Spleen (tissue), 11 donors: ENCODE results near the gene BANP. TPM values are rescaled to one million over a fixed set of nuclear protein-coding genes. Genes with fewer than 3 reads are reported as not detected.
A peak's percentile ranks its signal among the peaks of the same experiment; 100 is the strongest.

Source experiments
- DNase-seq: peaks from one replicate; pipeline ENCODE4 v3.0.0-alpha.2; 2020
- H3K27ac ChIP-seq, 8 donors: fragments of 200-600 bp; sonication (generic) in 7 of 8; 1 replicate in 4 of 8; 2 replicates in 4 of 8; pipeline versions ENCODE4 v1.5.0 to v1.8.0; 2016 to 2021; ENCODE audit warnings: inconsistent platforms in 4 of 8, mild to moderate bottlenecking in 4 of 8, moderate library complexity in 1 of 8
- H3K27me3 ChIP-seq, 7 donors: fragments of 200-600 bp; sonication (generic) in 6 of 7; replicated peaks in 1 of 7; 1 replicate in 4 of 7; 2 replicates in 3 of 7; pipeline versions ENCODE4 v1.5.0 to v1.8.0; 2016 to 2021; ENCODE audit warnings: inconsistent platforms in 3 of 7, mild to moderate bottlenecking in 1 of 7
- H3K36me3 ChIP-seq, 6 donors: fragments of 200-600 bp; sonication (generic) in 5 of 6; 1 replicate in 4 of 6; 2 replicates in 2 of 6; pipeline versions ENCODE4 v1.5.0 to v1.8.0; 2016 to 2021; ENCODE audit warnings: inconsistent platforms in 2 of 6
- H3K4me1 ChIP-seq, 6 donors: fragments of 200-600 bp; sonication (generic) in 5 of 6; 1 replicate in 3 of 6; 2 replicates in 3 of 6; pipeline versions ENCODE4 v1.5.0 to v1.8.0; 2016 to 2021; ENCODE audit warnings: inconsistent platforms in 3 of 6
- H3K4me3 ChIP-seq, 8 donors: fragments of 200-600 bp; sonication (generic) in 7 of 8; 1 replicate in 4 of 8; 2 replicates in 4 of 8; pipeline versions ENCODE4 v1.5.0 to v1.8.0; 2016 to 2021; ENCODE audit warnings: inconsistent platforms in 4 of 8, mild to moderate bottlenecking in 4 of 8, moderate library complexity in 2 of 8
- H3K9me3 ChIP-seq, 8 donors: fragments of 200-600 bp; sonication (generic) in 7 of 8; 1 replicate in 4 of 8; 2 replicates in 4 of 8; pipeline versions ENCODE4 v1.5.0 to v1.8.0; 2016 to 2021; ENCODE audit warnings: inconsistent platforms in 4 of 8
- POLR2A ChIP-seq, 3 donors: fragments of 450-650 bp; IDR thresholded peaks; one replicate each; pipeline ENCODE4 v1.5.1; 2017; ENCODE audit warnings: antibody characterized with exemption in 3 of 3, mild to moderate bottlenecking in 1 of 3
- POLR2AphosphoS5 ChIP-seq, 3 donors: sonication (generic); formaldehyde crosslinking; IDR thresholded peaks; one replicate each; pipeline ENCODE4 v1.5.1; 2017; ENCODE audit warnings: antibody characterized with exemption in 3 of 3
- WGBS, 5 donors: extraction: QIAGEN DNeasy Blood & Tissue Kit in 3 of 5; methylation state at CpG; one replicate each; pipeline versions ENCODE4 v1.1.5 to v1.1.7; 2013 to 2018; 5-methylcytosine and 5-hydroxymethylcytosine counted together
- intact Hi-C: fragments of 100-400 bp; cut with DNase I; formaldehyde crosslinking; loops from one replicate; pipeline ENCODE4 v1.15.0; 2023; ENCODE audit warnings: low total_unique reads
- polyA plus RNA-seq, 3 donors: library from polyadenylated mRNA; stranded (reverse); fragments of 200-250 nt; gene quantifications; one replicate each; pipeline ENCODE4 v1.2.1, GENCODE V29; 2013
- total RNA-seq, 7 donors: library from RNA; depleted of rRNA in 3 of 7; stranded (reverse); fragments of >200 nt in 3 of 7; fragmentation: NEBNext Ultra II Directional in 4 of 7; extraction: Animal tissue kit (Norgen Biotek cat#: 25700) in 4 of 7; gene quantifications; one replicate each; pipeline versions ENCODE4 v1.1.0 to v1.2.1, GENCODE V29; 2016 to 2021
- TF ChIP-seq, protein P1 (sequence below), 11 experiments: fragments of 200-600 bp in 7 of 11; fragments of 450-650 bp in 4 of 11; sonication (generic) in 4 of 11; IDR thresholded peaks in 8 of 11; conservative IDR thresholded peaks in 3 of 11; 1 replicate in 7 of 11; 2 replicates in 4 of 11; pipeline versions ENCODE4 v1.4.0 to v1.8.0; 2016 to 2021; ENCODE audit warnings: antibody characterized with exemption in 11 of 11, inconsistent platforms in 4 of 11, mild to moderate bottlenecking in 1 of 11
- donor health status: healthy with polysubstance abuse.
- donor health status: DM: no; HTN: no; CAD: no; lungs with moderate emphysema.
- donor health status: DM: no; HTN: no; CAD: no.
- donor health status: Bipolar disorder and iron deficiency.
- donor health status: healthy.
- donor health status: DM: no; HTN: no; CAD: no.
- donor health status: DM: yes; HTN: yes; CAD: no.

BANP gene
- total and polyA plus RNA-seq, 10 donors = 15.9 to 57.1 (median 42.7) TPM

- peak; percentile 84 for DNase-seq
These were observed 15.5 kb downstream of the BANP start for GRCh38 chr16:87966685-87967185.

GRCh38 chr16:87968541-87968940 is 17.3 kb downstream of the BANP start:
- 86 to 91% (median 88%) methylated on average over 7 of the region's 7 CpGs for WGBS, 5 donors
- TF ChIP-seq POLR2A (IDR thresholded peaks at IDR 0.05) (no peak), POLR2AphosphoS5 (IDR thresholded peaks at IDR 0.05) (no peak)
- TF ChIP-seq, protein P1, sequence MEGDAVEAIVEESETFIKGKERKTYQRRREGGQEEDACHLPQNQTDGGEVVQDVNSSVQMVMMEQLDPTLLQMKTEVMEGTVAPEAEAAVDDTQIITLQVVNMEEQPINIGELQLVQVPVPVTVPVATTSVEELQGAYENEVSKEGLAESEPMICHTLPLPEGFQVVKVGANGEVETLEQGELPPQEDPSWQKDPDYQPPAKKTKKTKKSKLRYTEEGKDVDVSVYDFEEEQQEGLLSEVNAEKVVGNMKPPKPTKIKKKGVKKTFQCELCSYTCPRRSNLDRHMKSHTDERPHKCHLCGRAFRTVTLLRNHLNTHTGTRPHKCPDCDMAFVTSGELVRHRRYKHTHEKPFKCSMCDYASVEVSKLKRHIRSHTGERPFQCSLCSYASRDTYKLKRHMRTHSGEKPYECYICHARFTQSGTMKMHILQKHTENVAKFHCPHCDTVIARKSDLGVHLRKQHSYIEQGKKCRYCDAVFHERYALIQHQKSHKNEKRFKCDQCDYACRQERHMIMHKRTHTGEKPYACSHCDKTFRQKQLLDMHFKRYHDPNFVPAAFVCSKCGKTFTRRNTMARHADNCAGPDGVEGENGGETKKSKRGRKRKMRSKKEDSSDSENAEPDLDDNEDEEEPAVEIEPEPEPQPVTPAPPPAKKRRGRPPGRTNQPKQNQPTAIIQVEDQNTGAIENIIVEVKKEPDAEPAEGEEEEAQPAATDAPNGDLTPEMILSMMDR (IDR thresholded peaks at IDR 0.05 in 8 of 11, conservative IDR thresholded peaks at IDR 0.05 in 3 of 11) = no peak
- no peak for DNase-seq
- intact Hi-C loops = no loop called here
- Histone ChIP-seq H3K27ac (no peak overlapping the region), H3K9me3 (peaks cover 3 to 25% (median 20%) of the 10 kb centered on the region in 8 donors), H3K4me1 (peaks cover under 1 to 60% (median 26%) of the 10 kb centered on the region in 6 donors), H3K27me3 (no peaks in the 10 kb centered on the region), H3K4me3 (no peak overlapping the region), H3K36me3 (peaks cover 0 to 20% (median 5%) of the 10 kb centered on the region in 6 donors)

More at GRCh38 chr16:87966685-87967185, 15.5 kb downstream of the BANP start:
- 17 to 25% (median 18%) methylated on average over 13 to 14 of the region's 14 CpGs for WGBS, 5 donors
- H3K4me3 ChIP-seq = peak overlapping the region in 2 of 8 donors; percentile 19 to 51
- peak overlapping the region in 6 of 8 donors; percentile 39 to 65 (median 59) for H3K27ac ChIP-seq
- peaks cover 0 to 24% (median 5%) of the 10 kb centered on the region in 6 donors for H3K36me3 ChIP-seq
- H3K9me3 ChIP-seq = peaks cover 0 to 13% (median 8%) of the 10 kb centered on the region in 8 donors
- intact Hi-C loops = no loop called here
- no peaks in the 10 kb centered on the region for H3K27me3 ChIP-seq
- TF ChIP-seq, protein P1 (IDR thresholded peaks at IDR 0.05 in 8 of 11, conservative IDR thresholded peaks at IDR 0.05 in 3 of 11) = no peak
- no peak for TF ChIP-seq POLR2AphosphoS5 (IDR thresholded peaks at IDR 0.05)
- TF ChIP-seq POLR2A (IDR thresholded peaks at IDR 0.05) = no peak
- H3K4me1 ChIP-seq = peaks cover 7 to 65% (median 34%) of the 10 kb centered on the region in 6 donors

DNA sequence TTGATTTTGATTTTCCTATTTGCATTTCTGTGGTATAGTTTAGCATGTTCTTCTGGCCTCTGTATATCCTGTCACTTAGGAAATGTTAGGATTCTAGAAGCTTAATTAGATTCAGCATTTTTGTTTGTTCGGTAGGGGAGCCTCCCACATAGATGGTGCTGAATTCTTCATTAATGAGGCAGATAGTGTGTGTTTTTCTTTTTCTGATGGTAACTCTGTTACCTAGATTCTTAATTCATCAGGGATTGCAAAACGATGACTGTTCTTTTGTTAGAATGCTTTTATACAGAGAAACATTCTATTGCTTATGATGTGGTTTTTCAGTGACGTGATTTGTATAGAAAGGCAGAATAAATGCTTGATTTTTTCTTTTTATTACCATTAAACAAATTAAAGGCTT is 19.0 kb downstream of the BANP start:
- peaks cover 0 to 27% (median 7%) of the 10 kb centered on the region in 6 donors for H3K36me3 ChIP-seq
- peaks cover 3 to 25% (median 20%) of the 10 kb centered on the region in 8 donors for H3K9me3 ChIP-seq
- TF ChIP-seq, protein P1 (IDR thresholded peaks at IDR 0.05 in 8 of 11, conservative IDR thresholded peaks at IDR 0.05 in 3 of 11) = no peak
- TF ChIP-seq POLR2A (IDR thresholded peaks at IDR 0.05) (no peak), POLR2AphosphoS5 (IDR thresholded peaks at IDR 0.05) (no peak)
- intact Hi-C loops = no loop called here
- H3K27me3 ChIP-seq = no peaks in the 10 kb centered on the region
- no peak overlapping the region for H3K4me3 ChIP-seq
- peaks cover 0 to 54% (median 26%) of the 10 kb centered on the region in 6 donors for H3K4me1 ChIP-seq
- no peak overlapping the region for H3K27ac ChIP-seq
- WGBS, 5 donors = 55 to 75% (median 73%) methylated on average over 3 of the region's 3 CpGs
- no peak for DNase-seq

GRCh38 chr16:87971933-87972332 is 20.7 kb downstream of the BANP start:
- Histone ChIP-seq H3K27me3 (no peaks in the 10 kb centered on the region), H3K4me3 (no peak overlapping the region), H3K9me3 (peaks cover 3 to 25% (median 20%) of the 10 kb centered on the region in 8 donors), H3K36me3 (peaks cover 0 to 41% (median 7%) of the 10 kb centered on the region in 6 donors), H3K4me1 (peaks cover 0 to 37% (median 15%) of the 10 kb centered on the region in 6 donors), H3K27ac (no peak overlapping the region)
- TF ChIP-seq POLR2AphosphoS5 (IDR thresholded peaks at IDR 0.05) = no peak
- no peak for TF ChIP-seq POLR2A (IDR thresholded peaks at IDR 0.05)
- TF ChIP-seq, protein P1 (IDR thresholded peaks at IDR 0.05 in 8 of 11, conservative IDR thresholded peaks at IDR 0.05 in 3 of 11) = no peak
- WGBS, 5 donors = 94 to 98% (median 97%) methylated on average over 2 of the region's 2 CpGs
- intact Hi-C loops = no loop called here
- DNase-seq = no peak
